ENCODE results near the gene PDCD2L.

Gene PDCD2L

DNA sequence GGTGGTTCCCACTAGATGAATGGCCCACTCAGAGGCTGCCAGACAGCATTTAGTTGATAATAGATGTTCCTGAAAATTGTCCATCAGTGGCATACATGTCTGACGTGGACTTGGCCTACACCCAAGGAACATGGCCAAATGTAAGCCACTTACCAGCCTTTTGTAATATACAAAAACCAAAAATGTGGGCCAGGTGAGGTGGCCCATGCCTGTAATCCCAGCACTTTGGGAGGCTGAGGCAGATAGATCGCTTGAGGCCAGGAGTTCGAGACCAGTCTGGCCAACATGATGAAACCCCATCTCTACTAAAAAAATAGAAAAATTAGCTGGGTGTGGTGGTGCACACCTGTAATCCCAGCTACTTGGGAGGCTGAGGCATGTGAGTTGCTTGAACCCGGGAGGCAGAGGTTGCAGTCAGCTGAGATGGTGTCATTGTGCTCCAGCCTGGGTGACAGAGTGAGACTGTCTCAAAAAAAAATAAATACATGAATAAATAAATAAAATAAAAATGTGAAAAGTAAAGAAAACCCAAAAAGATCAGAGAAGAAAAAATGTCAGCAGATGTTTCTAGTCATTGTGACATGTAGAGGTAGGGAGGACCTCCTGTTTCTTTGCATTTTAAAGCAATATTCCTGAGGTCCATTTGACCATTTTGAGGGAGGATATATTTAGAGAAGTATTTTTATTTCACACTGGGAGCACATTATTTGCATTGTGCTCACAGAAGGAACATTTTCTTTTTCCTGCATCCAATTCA, 70.2 kb downstream of the PDCD2L start:
- no peak for DNase-seq

DNA sequence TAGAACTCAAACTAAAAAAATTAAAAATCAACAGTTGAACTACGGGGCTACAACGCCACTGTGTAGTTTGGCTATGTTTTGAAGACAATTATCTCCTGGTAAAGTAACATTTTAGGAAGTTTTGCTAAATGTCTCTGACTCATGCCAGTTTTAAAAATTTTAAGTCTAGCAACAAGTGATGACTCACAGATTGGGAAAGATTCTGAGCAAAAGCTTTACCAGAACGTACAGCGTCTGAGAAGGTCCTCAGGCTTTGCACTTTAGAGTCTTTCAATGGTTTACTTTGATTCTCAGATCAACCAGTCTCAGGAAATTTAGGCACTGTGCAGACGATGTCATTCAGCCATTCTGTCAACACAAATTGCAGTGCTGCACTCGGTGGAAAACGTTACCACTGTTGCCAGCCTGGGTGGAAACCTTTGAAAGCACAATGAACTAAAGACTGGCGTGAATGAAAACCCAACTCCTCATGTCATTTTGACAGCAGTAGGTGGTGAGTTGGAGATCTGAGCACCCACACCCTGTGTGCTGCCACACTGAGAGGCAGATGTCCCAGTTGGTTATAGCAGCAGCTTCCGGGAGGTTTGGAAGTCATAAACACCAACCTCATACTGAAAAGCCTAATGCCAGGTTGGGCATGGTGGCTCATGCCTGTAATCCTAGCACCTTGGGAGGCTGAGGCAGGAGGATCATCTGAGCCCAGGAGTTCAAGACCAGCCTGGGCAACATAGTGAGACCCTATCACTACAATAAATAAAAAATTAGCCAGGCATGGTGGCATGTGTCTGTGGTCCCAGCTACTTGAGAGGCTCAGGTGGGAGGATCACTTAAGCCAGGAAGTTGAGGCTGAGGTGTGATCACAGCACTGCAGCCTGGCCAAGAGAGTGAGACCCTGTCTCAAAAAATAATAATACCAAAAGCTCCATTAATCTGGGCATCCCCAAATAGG, 71.1 kb downstream of the PDCD2L start:
- peak; percentile 48 for DNase-seq

All from stimulated activated CD8-positive, alpha-beta memory T cell treated with anti-CD3 and anti-CD28 coated beads, Interleukin-4, amount 100 ng/mL, for 48 hours (primary cell).